ENCODE results near the gene GABBR2. TPM values are rescaled to one million over a fixed set of nuclear protein-coding genes. Genes with fewer than 3 reads are reported as not detected.
"Not testable (repeated sequence)": the region's sequence is repeated elsewhere in the genome, so short reads cannot be mapped to it uniquely, and the experiment has no call there.

The GABBR2 gene
- total RNA-seq, 1 experiment from 2014 or later, result not detected

GRCh38 chr9:98295824-98296223 lies 412.9 kb downstream of the GABBR2 start:
- DNase-seq (ENCODE audit: low read depth), result no peak

- no peak for DNase-seq (ENCODE audit: low read depth)
Observed at GRCh38 chr9:98291820-98292219, 416.9 kb downstream of the GABBR2 start.

GRCh38 chr9:98290411-98290810 lies 418.3 kb downstream of the GABBR2 start:
- no peak for DNase-seq (ENCODE audit: low read depth)

- DNase-seq (ENCODE audit: low read depth), result no peak
Observed at GRCh38 chr9:98289614-98290201, 419.0 kb downstream of the GABBR2 start.

GRCh38 chr9:98288881-98289280 lies 419.9 kb downstream of the GABBR2 start:
- DNase-seq (ENCODE audit: low read depth), result no peak

- no peak for DNase-seq (ENCODE audit: low read depth)
Observed at GRCh38 chr9:98287384-98287783, 421.4 kb downstream of the GABBR2 start.

GRCh38 chr9:98285446-98285845 lies 423.3 kb downstream of the GABBR2 start:
- DNase-seq (ENCODE audit: low read depth), result no peak

GRCh38 chr9:98284754-98285153 lies 424.0 kb downstream of the GABBR2 start:
- no peak for DNase-seq (ENCODE audit: low read depth)

- not testable (repeated sequence) for DNase-seq (ENCODE audit: low read depth)
Observed at GRCh38 chr9:98283143-98283542, 425.6 kb downstream of the GABBR2 start.

- DNase-seq (ENCODE audit: low read depth), result no peak
Observed at GRCh38 chr9:98281281-98281680, 427.5 kb downstream of the GABBR2 start.

- DNase-seq (ENCODE audit: low read depth), result no peak
Observed at GRCh38 chr9:98280574-98280973, 428.2 kb downstream of the GABBR2 start.

GRCh38 chr9:98280162-98280561 lies 428.6 kb downstream of the GABBR2 start:
- no peak for DNase-seq (ENCODE audit: low read depth)

GRCh38 chr9:98276907-98277469 lies 431.7 kb downstream of the GABBR2 start:
- no peak for DNase-seq (ENCODE audit: low read depth)

GRCh38 chr9:98275159-98275558 lies 433.6 kb downstream of the GABBR2 start:
- no peak for DNase-seq (ENCODE audit: low read depth)

- no peak for DNase-seq (ENCODE audit: low read depth)
Observed at GRCh38 chr9:98272083-98272482, 436.7 kb downstream of the GABBR2 start.

GRCh38 chr9:98271479-98271878 lies 437.3 kb downstream of the GABBR2 start:
- DNase-seq (ENCODE audit: low read depth), result no peak

GRCh38 chr9:98270284-98270683 lies 438.5 kb downstream of the GABBR2 start:
- DNase-seq (ENCODE audit: low read depth), result peak; percentile 62

- not testable (repeated sequence) for DNase-seq (ENCODE audit: low read depth)
Observed at GRCh38 chr9:98269652-98270051, 439.1 kb downstream of the GABBR2 start.

- DNase-seq (ENCODE audit: low read depth), result not testable (repeated sequence)
Observed at GRCh38 chr9:98267556-98267955, 441.2 kb downstream of the GABBR2 start.

GRCh38 chr9:98264516-98264915 lies 444.2 kb downstream of the GABBR2 start:
- DNase-seq (ENCODE audit: low read depth), result no peak

- peak; percentile 79 for DNase-seq (ENCODE audit: low read depth)
Observed at GRCh38 chr9:98263482-98264357, 445.0 kb downstream of the GABBR2 start.

- DNase-seq (ENCODE audit: low read depth), result no peak
Observed at GRCh38 chr9:98263080-98263479, 445.7 kb downstream of the GABBR2 start.

GRCh38 chr9:98262056-98262455 lies 446.7 kb downstream of the GABBR2 start:
- DNase-seq (ENCODE audit: low read depth), result no peak

Data from LHCN-M2 (cell line).